Left ventricle myocardium inferior (tissue), 1 donor: ENCODE results near the gene DQX1. TPM values are rescaled to one million over a fixed set of nuclear protein-coding genes. Genes with fewer than 3 reads are reported as not detected.
A peak's percentile ranks its signal among the peaks of the same experiment; 100 is the strongest.

Experiments used
- DNase-seq: peaks from one replicate; pipeline ENCODE4 v3.0.0-alpha.2; 2020
- H3K27ac ChIP-seq: fragments of 200-600 bp; replicated peaks from 2 replicates; pipeline ENCODE4 v1.8.0; 2021
- H3K27me3 ChIP-seq: fragments of 200-600 bp; 2 replicates; pipeline ENCODE4 v1.8.0; 2021; ENCODE audit warnings: low read depth
- H3K36me3 ChIP-seq: fragments of 200-600 bp; 2 replicates; pipeline ENCODE4 v1.8.0; 2021
- H3K4me1 ChIP-seq: fragments of 200-600 bp; 2 replicates; pipeline ENCODE4 v1.8.0; 2021
- H3K4me3 ChIP-seq: fragments of 200-600 bp; 2 replicates; pipeline ENCODE4 v1.8.0; 2021; ENCODE audit warnings: mild to moderate bottlenecking, moderate library complexity
- H3K9me3 ChIP-seq: fragments of 200-600 bp; replicated peaks from 2 replicates; pipeline ENCODE4 v1.8.0; 2021
- intact Hi-C: fragments of 100-400 bp; cut with micrococcal nuclease; formaldehyde crosslinking; loops from one replicate; pipeline ENCODE4 v1.11.0; 2022
- total RNA-seq: library from RNA; stranded (reverse); fragmentation: NEBNext Ultra II Directional; extraction: Animal tissue kit (Norgen Biotek cat#: 25700); gene quantifications from one replicate; pipeline ENCODE4 v1.2.1, GENCODE V29; 2021
- TF ChIP-seq, protein P1 (sequence below): fragments of 200-600 bp; IDR thresholded peaks from 2 replicates; pipeline ENCODE4 v1.8.0; 2021; ENCODE audit warnings: antibody characterized with exemption, mild to moderate bottlenecking, borderline replicate concordance
- donor health status: DM: no; HTN: yes; CAD: no; lungs with severe emphysema.

The DQX1 gene
- total RNA-seq, 1 donor from 2014 or later = 0.11 TPM

- intact Hi-C loops = no loop called here
Observed at GRCh38 chr2:74529357-74530238, 3.6 kb upstream of the DQX1 start, which contains the start of the genes AUP1 and HTRA2. TSS of gene AUP1 (minus strand) at chr2:74529706. CDS start at chr2:74529629, 77 bp downstream. TSS of gene HTRA2 (plus strand) at chr2:74529933. CDS start at chr2:74530007, 74 bp downstream.

GRCh38 chr2:74528600-74529356 lies 2.7 kb upstream of the DQX1 start:
- intact Hi-C loops = no loop called here
- no peak for DNase-seq
- Histone ChIP-seq H3K36me3 (peaks cover 57% of the 10 kb centered on the region), H3K4me3 (peak overlapping the region; percentile 97), H3K27ac (peak overlapping the region; percentile 93), H3K4me1 (peaks cover 49% of the 10 kb centered on the region), H3K9me3 (no peaks in the 10 kb centered on the region), H3K27me3 (no peaks in the 10 kb centered on the region)
- TF ChIP-seq, protein P1, sequence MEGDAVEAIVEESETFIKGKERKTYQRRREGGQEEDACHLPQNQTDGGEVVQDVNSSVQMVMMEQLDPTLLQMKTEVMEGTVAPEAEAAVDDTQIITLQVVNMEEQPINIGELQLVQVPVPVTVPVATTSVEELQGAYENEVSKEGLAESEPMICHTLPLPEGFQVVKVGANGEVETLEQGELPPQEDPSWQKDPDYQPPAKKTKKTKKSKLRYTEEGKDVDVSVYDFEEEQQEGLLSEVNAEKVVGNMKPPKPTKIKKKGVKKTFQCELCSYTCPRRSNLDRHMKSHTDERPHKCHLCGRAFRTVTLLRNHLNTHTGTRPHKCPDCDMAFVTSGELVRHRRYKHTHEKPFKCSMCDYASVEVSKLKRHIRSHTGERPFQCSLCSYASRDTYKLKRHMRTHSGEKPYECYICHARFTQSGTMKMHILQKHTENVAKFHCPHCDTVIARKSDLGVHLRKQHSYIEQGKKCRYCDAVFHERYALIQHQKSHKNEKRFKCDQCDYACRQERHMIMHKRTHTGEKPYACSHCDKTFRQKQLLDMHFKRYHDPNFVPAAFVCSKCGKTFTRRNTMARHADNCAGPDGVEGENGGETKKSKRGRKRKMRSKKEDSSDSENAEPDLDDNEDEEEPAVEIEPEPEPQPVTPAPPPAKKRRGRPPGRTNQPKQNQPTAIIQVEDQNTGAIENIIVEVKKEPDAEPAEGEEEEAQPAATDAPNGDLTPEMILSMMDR = no peak

More at GRCh38 chr2:74529357-74530238, 3.6 kb upstream of the DQX1 start, which contains the start of the genes AUP1 and HTRA2:
- TF ChIP-seq, protein P1 = no peak
- peaks cover 62% of the 10 kb centered on the region for H3K36me3 ChIP-seq
- H3K4me3 ChIP-seq = peak within 1 kb of the TSS; percentile 97
- no peaks in the 10 kb centered on the region for H3K27me3 ChIP-seq
- no peaks in the 10 kb centered on the region for H3K9me3 ChIP-seq
- H3K27ac ChIP-seq = peak within 1 kb of the TSS; percentile 93
- peaks cover 49% of the 10 kb centered on the region for H3K4me1 ChIP-seq
- peak; percentile 98 for DNase-seq

DNA sequence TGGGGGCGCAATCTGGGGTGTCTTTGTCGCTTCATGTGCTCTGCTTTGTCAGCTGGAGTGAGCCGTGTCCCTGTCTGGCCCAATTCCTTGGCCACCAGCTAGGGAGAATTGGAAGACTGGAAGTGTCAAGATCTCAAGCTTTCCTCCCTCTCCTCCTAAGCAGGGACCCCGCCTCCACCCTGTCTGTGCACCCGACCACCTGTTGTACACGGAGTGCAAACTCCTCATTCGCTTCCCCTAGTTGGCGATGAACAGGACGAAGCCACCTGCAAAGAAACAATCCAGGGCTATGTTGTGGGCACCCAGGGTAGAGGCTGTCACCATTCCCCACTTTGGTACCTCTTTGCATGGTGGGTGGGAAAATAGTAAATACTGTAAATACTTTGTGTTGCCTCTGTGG lies 1.7 kb upstream of the DQX1 start:
- Histone ChIP-seq H3K27me3 (peaks cover under 1% of the 10 kb centered on the region), H3K4me3 (no peak overlapping the region), H3K27ac (no peak overlapping the region), H3K9me3 (no peaks in the 10 kb centered on the region), H3K4me1 (peaks cover 49% of the 10 kb centered on the region), H3K36me3 (peaks cover 47% of the 10 kb centered on the region)
- DNase-seq = no peak
- intact Hi-C loops = no loop called here
- TF ChIP-seq, protein P1 = no peak

DNA sequence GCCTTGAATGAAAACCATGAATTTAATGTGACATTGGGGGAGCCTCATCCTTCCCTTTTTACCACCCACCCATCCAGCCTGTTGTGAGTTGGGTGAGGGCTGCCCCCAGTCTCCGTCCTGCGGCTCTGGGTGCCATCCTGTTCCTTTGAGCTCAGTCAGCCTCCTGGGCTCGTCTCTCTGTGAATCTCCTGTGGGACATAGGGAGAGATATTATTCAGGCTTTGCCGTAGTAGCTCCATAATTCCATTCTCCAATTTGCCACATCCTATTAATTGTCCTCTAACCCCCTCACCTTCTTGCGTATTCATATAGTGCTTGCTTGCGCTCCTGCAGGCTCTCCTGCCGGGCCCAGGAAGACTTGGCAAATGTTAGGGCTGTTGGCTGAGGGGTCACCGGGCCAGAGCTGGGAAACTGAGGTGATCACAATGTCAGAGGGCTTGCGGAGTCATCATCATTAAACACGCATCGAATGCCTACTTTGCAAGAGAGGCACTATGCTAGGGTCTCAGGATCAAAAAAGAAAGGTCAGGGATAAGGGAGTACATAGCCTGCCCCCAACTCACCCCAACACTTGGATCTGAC lies 709 bp upstream of the DQX1 start:
- no peak overlapping the region for H3K4me3 ChIP-seq
- peaks cover 11% of the 10 kb centered on the region for H3K27me3 ChIP-seq
- TF ChIP-seq, protein P1 = no peak
- no peak overlapping the region for H3K27ac ChIP-seq
- peaks cover 40% of the 10 kb centered on the region for H3K4me1 ChIP-seq
- DNase-seq = no peak
- intact Hi-C loops = no loop called here
- peaks cover 37% of the 10 kb centered on the region for H3K36me3 ChIP-seq
- no peaks in the 10 kb centered on the region for H3K9me3 ChIP-seq
